Medulla oblongata (tissue), 1 donor: ENCODE results near the gene SASH1.

Source experiments
- DNase-seq: peaks from one replicate; pipeline ENCODE4 v3.0.0-alpha.2; 2015; ENCODE audit errors: extremely low spot score

SASH1 gene

DNA sequence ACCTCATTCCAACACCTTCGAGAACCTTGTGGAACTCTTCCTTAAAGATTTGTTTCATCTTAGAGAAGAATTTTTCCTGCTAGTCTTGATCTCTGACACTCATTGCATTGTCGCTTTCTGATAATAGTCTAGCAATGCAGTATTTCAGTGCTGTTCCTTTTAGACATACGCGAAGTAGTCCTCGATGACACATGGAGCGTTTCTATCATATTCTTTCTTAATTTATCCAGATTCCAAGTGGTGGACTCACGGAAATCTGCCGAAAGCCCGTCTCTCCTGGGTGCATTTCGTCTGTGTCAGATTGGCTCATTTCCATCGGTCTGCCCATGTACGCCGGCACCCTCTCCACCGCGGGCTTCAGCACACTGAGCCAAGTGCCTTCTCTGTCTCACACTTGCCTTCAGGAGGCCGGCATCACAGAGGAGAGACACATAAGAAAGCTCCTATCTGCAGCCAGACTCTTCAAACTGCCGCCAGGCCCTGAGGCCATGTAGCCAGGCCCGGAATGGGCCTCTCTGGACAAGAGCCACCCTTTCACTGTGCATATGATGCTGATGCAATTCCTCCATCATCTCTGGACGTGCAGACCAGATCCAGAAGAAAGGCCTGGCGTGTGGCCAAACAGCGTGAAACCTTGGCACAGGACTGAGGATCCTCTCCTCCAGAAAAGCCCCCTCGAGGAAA lies 205.6 kb downstream of the SASH1 start:
- DNase-seq, result peak; percentile 62

DNA sequence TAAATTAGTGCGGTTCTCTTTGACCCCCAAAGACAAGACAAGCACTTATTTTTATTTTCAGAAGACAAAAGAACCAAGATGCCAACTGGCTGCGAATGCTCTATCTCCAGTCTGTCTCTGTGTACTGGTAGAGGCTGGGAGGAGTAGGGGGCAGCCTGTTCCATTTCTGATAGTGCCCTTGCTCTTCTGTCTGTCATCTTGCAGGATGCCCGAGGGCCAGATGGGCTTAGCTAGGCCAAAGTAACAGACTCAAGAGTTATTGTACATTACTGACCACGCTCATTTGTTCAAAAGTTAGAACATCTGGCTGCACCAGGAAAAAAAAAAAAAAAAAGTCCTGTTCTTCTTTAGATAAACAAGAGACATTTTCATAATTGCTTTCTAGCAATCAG lies 206.1 kb downstream of the SASH1 start:
- no peak for DNase-seq

DNA sequence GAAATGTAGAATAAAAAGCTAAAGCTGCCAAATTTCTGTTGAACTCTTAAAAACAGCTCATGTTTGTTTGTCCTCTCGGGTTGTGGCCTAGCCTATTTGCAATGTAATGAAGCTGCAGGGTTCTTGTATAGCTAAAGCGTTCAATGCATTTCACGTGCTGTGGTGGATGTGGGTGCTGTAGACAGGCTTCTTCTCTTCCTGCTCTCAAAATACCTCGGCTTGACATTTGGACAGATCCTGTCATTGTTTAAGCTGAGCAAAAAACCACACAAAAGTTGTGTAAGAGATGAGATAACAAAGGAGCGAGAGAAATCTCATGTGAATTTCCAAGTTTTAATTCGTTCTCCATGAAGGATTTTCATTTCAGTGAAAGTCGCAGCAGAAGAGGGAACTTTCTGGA lies 207.9 kb downstream of the SASH1 start:
- DNase-seq, result no peak

DNA sequence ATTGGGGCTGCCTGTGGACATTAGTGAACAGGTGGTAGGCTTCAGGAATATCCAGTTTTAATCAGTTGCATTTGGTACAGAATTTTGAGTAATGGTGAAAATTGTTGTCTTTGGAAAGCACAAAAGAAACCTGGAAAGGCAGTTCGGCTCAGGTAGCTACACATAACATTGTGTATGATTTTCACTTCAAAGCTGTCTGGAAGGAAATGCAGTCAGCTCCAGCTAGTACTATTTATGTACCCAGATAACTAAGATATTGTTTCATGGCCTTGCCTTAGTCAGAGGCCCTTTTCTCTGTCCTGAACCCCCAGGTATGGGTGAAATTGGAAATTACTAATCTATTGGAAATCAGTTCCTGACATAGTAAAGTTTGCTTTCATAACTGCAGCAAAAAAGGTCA lies 208.6 kb downstream of the SASH1 start:
- no peak for DNase-seq

GRCh38 chr6:148556410-148556809 lies 213.8 kb downstream of the SASH1 start:
- no peak for DNase-seq

DNA sequence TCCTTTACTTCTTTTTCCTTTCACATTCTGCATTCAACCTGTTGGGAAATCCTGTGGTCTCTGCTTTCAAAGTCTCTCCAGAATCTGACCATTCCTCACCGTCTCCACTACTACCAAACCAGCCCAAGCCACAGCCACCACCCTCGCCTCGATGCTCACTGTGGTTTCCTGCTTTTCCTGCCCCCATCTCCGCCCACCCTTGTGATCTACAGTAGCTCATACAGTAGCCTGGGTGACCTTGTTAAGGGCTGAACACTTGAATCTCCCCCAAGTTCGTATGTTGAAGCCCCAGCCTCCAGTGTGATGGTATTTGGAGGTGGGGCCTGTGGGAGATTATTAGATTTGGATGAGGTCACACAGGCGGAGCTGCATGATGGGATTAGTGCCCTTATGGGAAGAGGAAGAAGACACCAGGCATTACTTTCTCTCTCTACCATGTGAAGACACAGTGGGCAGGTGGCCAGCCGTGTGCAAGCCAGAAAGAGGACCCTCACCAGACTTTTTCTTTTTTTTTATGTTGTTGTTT lies 215.2 kb downstream of the SASH1 start:
- no peak for DNase-seq

DNA sequence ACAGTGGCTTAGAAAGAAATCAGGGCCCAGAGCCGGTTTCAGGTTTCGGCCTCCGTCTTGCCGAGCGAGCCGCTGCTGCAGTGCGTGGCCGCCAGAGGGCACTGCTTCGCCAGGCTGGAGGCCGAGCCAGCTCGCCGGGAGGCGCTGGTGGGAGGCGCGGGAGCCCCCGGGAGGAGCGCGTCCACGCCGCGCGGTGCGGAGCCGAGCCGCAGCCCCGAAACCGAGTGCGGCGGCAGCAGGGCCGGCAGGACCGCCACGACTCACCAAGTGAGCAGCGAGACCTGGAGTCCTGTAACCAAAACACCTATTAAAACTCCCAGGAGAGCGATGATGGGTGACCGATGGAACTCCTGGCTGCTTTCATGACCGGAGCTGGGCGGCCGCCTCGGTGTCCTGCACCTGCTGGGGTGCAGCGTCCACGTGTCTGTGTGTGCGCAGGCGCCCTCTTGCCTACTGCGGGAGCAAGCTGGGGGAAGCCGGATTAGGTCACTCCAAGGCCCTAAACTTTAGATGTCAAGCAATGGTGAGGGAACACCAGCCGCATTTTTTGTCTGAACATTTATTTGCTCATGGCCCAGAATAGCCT lies 217.3 kb downstream of the SASH1 start:
- DNase-seq, result peak; percentile 85

DNA sequence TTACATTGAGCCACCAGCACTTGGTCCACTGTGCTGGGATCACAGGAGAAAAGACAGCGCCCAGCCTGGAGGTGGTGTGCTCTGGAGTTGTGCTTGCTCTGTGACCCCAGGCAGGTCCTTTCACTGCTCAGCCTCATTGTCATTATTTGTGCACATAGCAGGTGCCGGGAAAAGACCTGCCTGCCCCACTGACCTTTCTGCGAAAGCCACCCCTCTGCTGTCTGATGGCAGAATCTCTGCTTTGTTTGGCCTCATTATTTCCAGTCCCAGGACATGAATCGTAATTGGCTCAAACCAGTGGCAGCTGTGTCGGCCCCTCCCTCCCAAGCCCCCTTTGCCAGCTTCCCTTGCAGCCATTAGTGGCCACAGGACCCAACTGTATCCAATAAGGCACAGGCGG lies 219.0 kb downstream of the SASH1 start:
- DNase-seq, result no peak

- DNase-seq, result no peak
These were observed 220.4 kb downstream of the SASH1 start for GRCh38 chr6:148563066-148563465.

- no peak for DNase-seq
These were observed 221.9 kb downstream of the SASH1 start for GRCh38 chr6:148564494-148565035.

DNA sequence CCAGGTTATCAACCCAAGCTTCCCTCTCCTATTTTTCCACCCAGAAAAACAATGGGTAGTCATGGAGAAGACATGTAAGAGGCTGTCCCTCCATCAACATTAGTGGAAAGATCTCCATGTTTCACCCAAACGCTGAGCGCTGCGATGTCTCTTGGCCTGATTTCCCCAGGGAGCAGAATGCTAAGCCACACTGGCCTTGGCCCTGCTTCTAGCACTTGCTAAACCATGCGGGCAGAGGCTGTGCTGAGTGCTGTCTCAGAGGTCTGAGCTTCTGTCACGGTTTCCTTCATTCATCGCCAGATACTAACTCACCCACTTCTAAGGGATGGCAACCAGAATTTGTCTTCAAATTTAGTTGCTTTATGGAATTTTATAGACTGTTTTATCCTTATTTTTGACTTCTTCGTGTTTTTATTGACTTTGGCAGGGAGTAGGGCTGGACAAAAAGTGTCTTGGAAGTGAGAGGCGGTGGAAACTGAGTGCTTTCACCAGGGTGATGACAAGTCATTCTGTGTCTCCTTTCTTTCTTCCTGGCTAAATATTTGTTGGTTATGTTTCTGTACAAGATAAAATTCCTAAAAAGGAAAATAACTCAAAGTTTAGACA lies 222.8 kb downstream of the SASH1 start:
- DNase-seq, result no peak

DNA sequence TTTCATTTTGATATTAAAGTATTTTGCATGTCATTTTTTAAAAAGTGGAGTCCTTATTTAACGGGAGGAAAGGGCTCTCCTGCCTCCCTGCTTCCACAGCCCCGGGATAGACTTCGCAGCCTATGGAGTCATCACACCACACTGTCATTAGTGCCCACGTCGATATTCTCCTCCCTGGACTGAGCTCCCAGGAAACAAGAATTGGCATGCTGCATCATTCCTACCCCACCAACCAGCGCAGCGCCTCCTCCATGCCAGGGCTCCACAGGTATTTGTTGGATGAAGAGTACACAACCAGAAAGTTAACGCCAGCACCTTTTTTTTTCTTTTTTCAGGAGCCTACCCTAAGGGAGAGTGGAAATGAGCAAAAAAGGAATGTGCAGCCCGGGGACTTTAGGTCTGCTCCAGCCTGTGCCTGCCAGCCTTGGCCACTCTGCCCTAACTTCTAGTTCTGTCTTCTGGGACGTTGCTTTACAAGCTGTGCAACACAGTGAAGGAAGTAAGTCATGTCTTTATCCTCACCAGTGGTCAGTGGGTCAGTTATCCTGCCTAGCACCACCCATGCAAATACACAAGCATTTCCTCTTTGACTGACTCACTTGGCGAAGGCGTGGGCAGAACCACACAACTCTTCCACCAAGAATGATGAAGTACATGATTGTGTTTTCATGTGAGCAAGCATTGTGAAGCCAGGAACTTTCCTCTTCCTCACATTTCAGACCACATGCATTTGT lies 223.5 kb downstream of the SASH1 start:
- peak; percentile 77 for DNase-seq

GRCh38 chr6:148566664-148567350 lies 224.2 kb downstream of the SASH1 start:
- DNase-seq, result no peak

DNA sequence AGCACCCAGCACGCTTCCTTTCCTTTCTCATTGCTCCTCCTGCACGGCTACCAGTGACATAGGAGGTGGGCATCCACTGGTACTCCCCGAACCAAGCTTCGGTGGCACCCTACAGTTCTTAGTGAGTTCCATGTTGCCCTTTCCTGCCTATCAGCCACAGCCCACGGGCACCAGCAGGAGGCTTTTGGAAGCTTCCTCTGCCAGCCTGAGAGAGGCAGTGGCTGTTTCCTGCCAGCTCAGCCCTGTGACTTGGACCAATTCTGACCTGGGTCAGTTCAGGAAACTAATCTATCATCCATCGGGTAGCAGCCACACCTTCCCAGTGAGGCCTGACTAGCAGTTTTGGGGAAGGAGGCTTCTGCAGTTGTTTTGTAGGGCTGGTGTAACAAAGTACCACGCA lies 227.8 kb downstream of the SASH1 start:
- no peak for DNase-seq

GRCh38 chr6:148572676-148573335 lies 230.2 kb downstream of the SASH1 start:
- DNase-seq, result no peak

- DNase-seq, result no peak
These were observed 231.3 kb downstream of the SASH1 start for GRCh38 chr6:148573922-148574321.

GRCh38 chr6:148577687-148578488 lies 235.2 kb downstream of the SASH1 start:
- peak; percentile 92 for DNase-seq

GRCh38 chr6:148578489-148578814 lies 235.8 kb downstream of the SASH1 start:
- no peak for DNase-seq

- DNase-seq, result no peak
These were observed 236.4 kb downstream of the SASH1 start for GRCh38 chr6:148578837-148579565.

GRCh38 chr6:148580442-148580841 lies 237.8 kb downstream of the SASH1 start:
- DNase-seq, result no peak
